Tibial nerve (tissue), 4 donors: Measurements from ENCODE around the gene E2F2. TPM values are rescaled to one million over a fixed set of nuclear protein-coding genes. Genes with fewer than 3 reads are reported as not detected.
A peak's percentile ranks its signal among the peaks of the same experiment; 100 is the strongest.
"Not testable (repeated sequence)": the region's sequence is repeated elsewhere in the genome, so short reads cannot be mapped to it uniquely, and the experiment has no call there.

Source experiments
- DNase-seq, 2 donors: peaks; one replicate each; pipeline ENCODE4 v3.0.0-alpha.2; 2019; ENCODE audit warnings: low spot score in 2 of 2
- H3K27ac ChIP-seq, 4 donors: fragments of 200-600 bp; sonication (generic) in 3 of 4; one replicate each; pipeline ENCODE4 v1.5.1; 2017 to 2019; ENCODE audit warnings: mild to moderate bottlenecking in 1 of 4
- H3K27me3 ChIP-seq, 2 donors: fragments of 200-600 bp; sonication (generic) in 1 of 2; one replicate each; pipeline versions ENCODE4 v1.5.1 to v1.6.0; 2017 to 2019
- H3K36me3 ChIP-seq, 3 donors: fragments of 200-600 bp; sonication (generic); one replicate each; pipeline ENCODE4 v1.5.1; 2018 to 2019
- H3K4me1 ChIP-seq, 4 donors: fragments of 200-600 bp; sonication (generic) in 3 of 4; one replicate each; pipeline ENCODE4 v1.5.1; 2017 to 2019
- H3K4me3 ChIP-seq, 4 donors: fragments of 200-600 bp; sonication (generic) in 3 of 4; one replicate each; pipeline ENCODE4 v1.5.1; 2017 to 2019; ENCODE audit warnings: mild to moderate bottlenecking in 1 of 4, moderate library complexity in 1 of 4
- H3K9me3 ChIP-seq, 4 donors: fragments of 200-600 bp; sonication (generic) in 3 of 4; one replicate each; pipeline ENCODE4 v1.5.1; 2017 to 2019
- CTCF ChIP-seq, 5 experiments: fragments of 200-600 bp in 3 of 5; fragments of 450-650 bp in 2 of 5; sonication (generic) in 3 of 5; IDR thresholded peaks; one replicate each; pipeline ENCODE4 v1.5.1; 2016 to 2019; ENCODE audit warnings: antibody characterized with exemption in 5 of 5, mild to moderate bottlenecking in 3 of 5, moderate library complexity in 2 of 5
- EP300 ChIP-seq, 2 donors: sonication (generic); formaldehyde crosslinking; IDR thresholded peaks; one replicate each; pipeline ENCODE4 v1.6.1; 2017; ENCODE audit warnings: antibody characterized with exemption in 2 of 2, mild to moderate bottlenecking in 1 of 2
- POLR2A ChIP-seq, 2 donors: fragments of 450-650 bp; IDR thresholded peaks; one replicate each; pipeline ENCODE4 v1.6.1; 2017; ENCODE audit warnings: antibody characterized with exemption in 2 of 2, mild to moderate bottlenecking in 2 of 2, moderate library complexity in 2 of 2
- WGBS, 2 donors: methylation state at CpG; one replicate each; pipeline ENCODE4 v1.1.5; 2018; 5-methylcytosine and 5-hydroxymethylcytosine counted together
- total RNA-seq, 4 donors: library from RNA; depleted of rRNA; stranded (reverse); fragments of >200 nt; gene quantifications; one replicate each; pipeline ENCODE4 v1.1.0, GENCODE V29; 2016

Gene E2F2
- total RNA-seq, 4 donors from 2014 or later, result 0.20 to 0.30 (median 0.21) TPM; not detected in 1

DNA sequence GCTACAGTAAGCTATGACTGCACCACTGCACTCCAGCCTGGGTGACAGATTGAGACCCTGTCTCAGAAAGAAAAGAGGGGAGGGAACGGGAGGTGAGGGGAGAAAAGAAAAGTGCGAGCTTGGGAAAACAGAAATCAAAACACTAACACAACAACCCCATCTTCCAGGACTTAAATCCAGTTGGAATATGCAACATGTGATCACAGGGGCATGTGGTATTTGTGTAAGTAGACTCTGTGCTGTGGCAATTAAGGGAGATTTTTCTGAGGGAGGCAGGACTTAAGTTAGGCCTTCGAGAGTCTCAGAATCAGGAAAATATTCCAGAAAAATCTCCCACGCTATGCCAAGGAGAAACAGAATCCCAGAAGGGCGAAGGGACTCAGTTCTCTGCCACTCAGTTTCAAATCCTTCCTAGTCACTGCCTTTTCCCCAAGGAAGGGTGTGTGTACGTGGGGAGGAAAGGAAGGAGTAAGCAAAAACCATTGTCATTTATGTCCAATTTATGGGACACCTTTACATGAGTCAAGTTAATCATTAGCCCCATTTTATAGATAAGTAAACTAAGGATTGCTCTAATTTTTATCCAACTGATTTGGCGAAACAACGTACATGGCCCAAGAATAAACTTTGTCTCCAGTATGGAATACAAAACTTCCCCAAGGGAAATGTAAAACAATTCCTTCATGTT is 16.0 kb upstream of the E2F2 start:
- peak overlapping the region in 1 of 4 donors; percentile 15 for H3K27ac ChIP-seq
- no peak for TF ChIP-seq EP300 (IDR thresholded peaks at IDR 0.05)

GRCh38 chr1:23545851-23546250 is 14.8 kb upstream of the E2F2 start:
- 94 to 95% methylated on average over 9 of the region's 9 CpGs for whole genome bisulfite sequencing, 2 donors
- Histone ChIP-seq H3K36me3 (no peaks in the 10 kb centered on the region), H3K27ac (no peak overlapping the region), H3K4me1 (peaks cover 0 to 15% (median 0%) of the 10 kb centered on the region in 4 donors), H3K9me3 (no peaks in the 10 kb centered on the region), H3K4me3 (no peak overlapping the region), H3K27me3 (no peaks in the 10 kb centered on the region)
- TF ChIP-seq POLR2A (IDR thresholded peaks at IDR 0.05) (no peak), CTCF (IDR thresholded peaks at IDR 0.05) (no peak), EP300 (IDR thresholded peaks at IDR 0.05) (no peak)
- no peak for DNase-seq

More for the DNA sequence above, 16.0 kb upstream of the E2F2 start:
- 80 to 81% methylated on average over 8 of the region's 8 CpGs for WGBS, 2 donors
- H3K4me3 ChIP-seq, result no peak overlapping the region
- H3K27me3 ChIP-seq, result no peaks in the 10 kb centered on the region
- H3K9me3 ChIP-seq, result no peaks in the 10 kb centered on the region
- DNase-seq, result no peak
- H3K36me3 ChIP-seq, result no peaks in the 10 kb centered on the region
- peaks cover 0 to 15% (median 0%) of the 10 kb centered on the region in 4 donors for H3K4me1 ChIP-seq

DNA sequence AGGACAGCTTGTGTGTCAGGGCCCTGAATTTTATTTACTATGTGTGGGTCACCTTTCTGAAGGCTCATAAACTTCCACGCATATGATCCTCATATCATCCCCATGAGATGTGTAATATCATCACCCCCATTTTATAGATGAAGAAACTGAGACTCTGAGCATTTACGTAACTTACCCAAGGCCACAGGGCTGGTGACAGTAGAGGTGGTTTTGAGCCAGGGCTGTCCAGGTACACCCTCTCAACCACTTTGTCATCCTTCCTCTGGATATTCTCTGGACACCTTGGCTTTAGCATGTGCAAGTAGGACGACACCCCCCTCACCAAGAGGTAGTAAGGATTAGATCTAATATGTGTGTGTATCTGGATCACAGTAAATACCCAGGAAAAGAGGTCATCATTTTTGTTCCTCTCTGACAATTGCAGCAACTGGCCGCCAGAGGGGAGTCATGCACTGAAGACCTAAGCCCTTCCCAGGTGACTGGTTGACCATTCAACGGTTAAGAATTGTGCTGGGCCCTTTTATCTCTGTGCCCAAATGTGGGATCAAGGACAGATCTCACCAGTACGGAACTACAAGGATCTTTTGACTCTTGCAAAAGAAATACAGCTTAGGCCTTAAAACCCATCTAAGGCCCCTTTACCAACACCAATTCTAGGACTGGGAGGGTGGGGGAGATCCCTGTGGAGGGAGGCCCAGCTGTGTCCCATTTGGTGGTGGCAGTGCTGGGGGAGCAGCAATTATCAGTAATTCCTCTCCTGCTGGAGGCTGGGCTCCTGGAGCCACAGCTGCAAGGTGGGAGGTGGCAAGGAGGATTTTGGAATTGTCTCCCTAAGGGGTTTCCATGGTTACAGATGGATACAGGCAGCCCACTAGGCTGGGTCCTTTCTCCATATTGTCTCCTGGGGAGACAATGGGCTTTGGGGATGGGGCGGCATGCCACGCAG is 13.7 kb upstream of the E2F2 start:
- Histone ChIP-seq H3K9me3 (no peaks in the 10 kb centered on the region), H3K27me3 (no peaks in the 10 kb centered on the region), H3K36me3 (no peaks in the 10 kb centered on the region), H3K4me1 (peaks cover 0 to 19% (median under 1%) of the 10 kb centered on the region in 4 donors), H3K4me3 (no peak overlapping the region), H3K27ac (no peak overlapping the region)
- TF ChIP-seq EP300 (IDR thresholded peaks at IDR 0.05) (peak in 1 of 2 donors; percentile 36), POLR2A (IDR thresholded peaks at IDR 0.05) (no peak), CTCF (IDR thresholded peaks at IDR 0.05) (peak; percentile 81 to 97 (median 91))
- 35 to 42% methylated on average over 8 of the region's 8 CpGs for WGBS, 2 donors
- peak; percentile 68 to 84 for DNase-seq

GRCh38 chr1:23543707-23544443 is 12.8 kb upstream of the E2F2 start:
- Histone ChIP-seq H3K4me1 (peaks cover 0 to 20% (median 5%) of the 10 kb centered on the region in 4 donors), H3K27me3 (no peaks in the 10 kb centered on the region), H3K4me3 (no peak overlapping the region), H3K36me3 (no peaks in the 10 kb centered on the region), H3K27ac (no peak overlapping the region), H3K9me3 (no peaks in the 10 kb centered on the region)
- 71 to 73% methylated on average over 8 of the region's 8 CpGs for WGBS, 2 donors
- TF ChIP-seq CTCF (IDR thresholded peaks at IDR 0.05) (no peak), EP300 (IDR thresholded peaks at IDR 0.05) (no peak), POLR2A (IDR thresholded peaks at IDR 0.05) (no peak)
- no peak for DNase-seq

DNA sequence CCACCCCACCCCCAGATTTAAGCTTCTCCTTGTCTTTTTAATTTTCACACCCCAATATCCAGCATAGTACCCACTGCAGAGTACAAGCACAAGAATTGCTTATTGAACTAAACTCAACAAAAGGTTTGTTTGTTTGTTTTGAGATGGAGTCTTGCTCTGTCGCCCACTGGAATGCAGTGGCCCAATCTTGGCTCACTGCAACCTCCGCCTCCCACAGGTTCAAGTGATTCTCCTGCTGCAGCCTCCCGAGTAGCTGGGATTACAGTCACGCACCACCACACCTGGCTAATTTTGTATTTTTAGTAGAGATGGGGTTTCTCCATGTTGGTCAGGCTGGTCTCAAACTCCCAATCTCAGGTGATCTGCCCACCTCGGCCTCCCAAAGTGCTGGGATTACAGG is 11.9 kb upstream of the E2F2 start:
- peaks cover 0 to 15% (median 5%) of the 10 kb centered on the region in 4 donors for H3K4me1 ChIP-seq
- not testable (repeated sequence) for DNase-seq, H3K4me3 ChIP-seq, H3K9me3 ChIP-seq, H3K36me3 ChIP-seq, H3K27me3 ChIP-seq, H3K27ac ChIP-seq
- 78 to 79% methylated on average over 5 of the region's 5 CpGs for WGBS, 2 donors
